Astrocyte (in vitro differentiated cells and primary cell): ENCODE measurements around the gene TRPM8. TPM values are rescaled to one million over a fixed set of nuclear protein-coding genes. Genes with fewer than 3 reads are reported as not detected.

Experiments used
- DNase-seq: peaks from one replicate; pipeline ENCODE4 v3.0.0-alpha.2; 2010; ENCODE audit warnings: low read depth
- FAIRE-seq: peaks from 2 replicates; lab custom pipeline; 2011; peaks lifted over from hg19 to GRCh38; lab: Jason Lieb, UNC
- H2AFZ ChIP-seq: 2 replicates; pipeline ENCODE4 v1.6.0; 2012; ENCODE audit warnings: low read depth, low read length, inconsistent platforms
- H3K27ac ChIP-seq: 2 replicates; pipeline ENCODE4 v1.5.1; 2011; ENCODE audit warnings: low read depth, low read length, inconsistent platforms
- H3K27me3 ChIP-seq: 2 replicates; pipeline ENCODE4 v1.6.0; 2011; ENCODE audit warnings: low read length, inconsistent platforms; ENCODE audit not compliant: insufficient read depth
- H3K36me3 ChIP-seq: 2 replicates; pipeline ENCODE4 v1.5.1; 2011; ENCODE audit warnings: low read length, inconsistent platforms; ENCODE audit not compliant: insufficient read depth
- H3K4me1 ChIP-seq: 2 replicates; pipeline ENCODE4 v1.5.1; 2011; ENCODE audit warnings: low read length, inconsistent platforms; ENCODE audit not compliant: insufficient read depth
- H3K4me2 ChIP-seq: 2 replicates; pipeline ENCODE4 v1.6.0; 2012; ENCODE audit warnings: low read length, inconsistent platforms
- H3K4me3 ChIP-seq: 2 replicates; pipeline ENCODE4 v1.5.1; 2011; ENCODE audit warnings: low read depth, mild to moderate bottlenecking, low read length, inconsistent platforms; ENCODE audit not compliant: insufficient read depth
- H3K79me2 ChIP-seq: 2 replicates; pipeline ENCODE4 v1.6.0; 2012; ENCODE audit warnings: mild to moderate bottlenecking, low read length, inconsistent platforms; ENCODE audit not compliant: insufficient read depth
- H3K9ac ChIP-seq: 2 replicates; pipeline ENCODE4 v1.6.0; 2012; ENCODE audit warnings: mild to moderate bottlenecking, low read length, inconsistent platforms
- H3K9me3 ChIP-seq: 2 replicates; pipeline ENCODE4 v1.5.1; 2012; ENCODE audit warnings: low read depth, mild to moderate bottlenecking, low read length, inconsistent platforms; ENCODE audit not compliant: insufficient read depth
- H4K20me1 ChIP-seq: 2 replicates; pipeline ENCODE4 v1.6.0; 2012; ENCODE audit warnings: low read length, inconsistent platforms; ENCODE audit not compliant: insufficient read depth
- H3K27ac Mint-ChIP-seq: one replicate; pipeline ENCODE4 v1.8.0; 2021; ENCODE audit warnings: mild to moderate bottlenecking, mixed read lengths; ENCODE audit not compliant: unreplicated experiment
- H3K27me3 Mint-ChIP-seq: one replicate; pipeline ENCODE4 v1.8.0; 2021; ENCODE audit warnings: low read depth, mixed read lengths; ENCODE audit not compliant: unreplicated experiment
- H3K36me3 Mint-ChIP-seq: one replicate; pipeline ENCODE4 v1.8.0; 2021; ENCODE audit warnings: low read depth, mixed read lengths; ENCODE audit not compliant: unreplicated experiment
- H3K4me1 Mint-ChIP-seq: one replicate; pipeline ENCODE4 v1.8.0; 2021; ENCODE audit warnings: low read depth, mixed read lengths; ENCODE audit not compliant: unreplicated experiment
- H3K4me3 Mint-ChIP-seq: one replicate; pipeline ENCODE4 v1.8.0; 2021; ENCODE audit warnings: mild to moderate bottlenecking, moderate library complexity, mixed read lengths; ENCODE audit not compliant: unreplicated experiment
- H3K9me3 Mint-ChIP-seq: one replicate; pipeline ENCODE4 v1.8.0; 2021; ENCODE audit warnings: mild to moderate bottlenecking, mixed read lengths; ENCODE audit not compliant: unreplicated experiment
- EZH2 ChIP-seq: IDR thresholded peaks from 2 replicates; pipeline ENCODE4 v1.6.1; 2012; ENCODE audit warnings: mild to moderate bottlenecking, low read length, inconsistent platforms; ENCODE audit not compliant: insufficient read depth
- total RNA-seq: library from RNA; stranded (reverse); gene quantifications from 2 replicates; pipeline ENCODE4 v1.2.1, GENCODE V29; 2021
- TF ChIP-seq, protein P1 (sequence below): IDR thresholded peaks from 2 replicates; pipeline ENCODE4 v1.5.1; 2011; ENCODE audit warnings: low read depth, mild to moderate bottlenecking, inconsistent platforms, low read length, moderate library complexity; ENCODE audit not compliant: insufficient read depth

The TRPM8 gene
- total RNA-seq, 1 donor from 2014 or later: 0.95 TPM

DNA sequence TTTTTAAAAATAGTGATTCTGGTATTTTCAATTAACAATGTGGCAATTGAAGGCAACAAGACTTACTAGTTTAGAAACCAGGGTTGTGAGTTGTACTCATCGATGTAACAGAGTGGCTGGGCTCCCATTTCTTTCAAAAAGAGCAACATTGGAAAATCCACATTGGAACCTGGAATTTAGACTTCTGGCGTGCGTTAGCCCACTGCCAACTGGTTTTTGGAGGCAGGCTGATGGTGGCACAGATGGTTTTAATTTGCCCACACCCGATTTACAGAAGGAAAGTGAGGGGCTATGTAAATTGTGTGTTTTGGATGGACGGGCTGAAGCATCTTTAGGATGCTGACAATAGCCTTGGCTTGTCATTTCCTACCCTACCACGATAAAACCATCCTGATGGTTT is 66.3 kb downstream of the TRPM8 start:
- H3K27ac Mint-ChIP-seq: peak overlapping the region; percentile 99
- H3K9me3 Mint-ChIP-seq: peaks cover 11% of the 10 kb centered on the region
- no peak overlapping the region for H3K9ac ChIP-seq
- H3K27me3 Mint-ChIP-seq: no peaks in the 10 kb centered on the region
- H3K4me1 ChIP-seq: peaks cover 21% of the 10 kb centered on the region
- no peak overlapping the region for H3K4me2 ChIP-seq
- H4K20me1 ChIP-seq: no peaks in the 10 kb centered on the region
- no peak overlapping the region for H3K4me3 ChIP-seq
- H3K4me1 Mint-ChIP-seq: peaks cover 35% of the 10 kb centered on the region
- no peak overlapping the region for H2AFZ ChIP-seq
- no peaks in the 10 kb centered on the region for H3K9me3 ChIP-seq
- DNase-seq: no peak
- TF ChIP-seq EZH2: no peak
- TF ChIP-seq, protein P1, sequence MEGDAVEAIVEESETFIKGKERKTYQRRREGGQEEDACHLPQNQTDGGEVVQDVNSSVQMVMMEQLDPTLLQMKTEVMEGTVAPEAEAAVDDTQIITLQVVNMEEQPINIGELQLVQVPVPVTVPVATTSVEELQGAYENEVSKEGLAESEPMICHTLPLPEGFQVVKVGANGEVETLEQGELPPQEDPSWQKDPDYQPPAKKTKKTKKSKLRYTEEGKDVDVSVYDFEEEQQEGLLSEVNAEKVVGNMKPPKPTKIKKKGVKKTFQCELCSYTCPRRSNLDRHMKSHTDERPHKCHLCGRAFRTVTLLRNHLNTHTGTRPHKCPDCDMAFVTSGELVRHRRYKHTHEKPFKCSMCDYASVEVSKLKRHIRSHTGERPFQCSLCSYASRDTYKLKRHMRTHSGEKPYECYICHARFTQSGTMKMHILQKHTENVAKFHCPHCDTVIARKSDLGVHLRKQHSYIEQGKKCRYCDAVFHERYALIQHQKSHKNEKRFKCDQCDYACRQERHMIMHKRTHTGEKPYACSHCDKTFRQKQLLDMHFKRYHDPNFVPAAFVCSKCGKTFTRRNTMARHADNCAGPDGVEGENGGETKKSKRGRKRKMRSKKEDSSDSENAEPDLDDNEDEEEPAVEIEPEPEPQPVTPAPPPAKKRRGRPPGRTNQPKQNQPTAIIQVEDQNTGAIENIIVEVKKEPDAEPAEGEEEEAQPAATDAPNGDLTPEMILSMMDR: no peak
- no peaks in the 10 kb centered on the region for H3K27me3 ChIP-seq
- peak overlapping the region; percentile 92 for H3K27ac ChIP-seq
- no peaks in the 10 kb centered on the region for H3K79me2 ChIP-seq
- FAIRE-seq: peak; percentile 52
- no peaks in the 10 kb centered on the region for H3K36me3 ChIP-seq
- peaks cover 2% of the 10 kb centered on the region for H3K36me3 Mint-ChIP-seq
- no peak overlapping the region for H3K4me3 Mint-ChIP-seq

DNA sequence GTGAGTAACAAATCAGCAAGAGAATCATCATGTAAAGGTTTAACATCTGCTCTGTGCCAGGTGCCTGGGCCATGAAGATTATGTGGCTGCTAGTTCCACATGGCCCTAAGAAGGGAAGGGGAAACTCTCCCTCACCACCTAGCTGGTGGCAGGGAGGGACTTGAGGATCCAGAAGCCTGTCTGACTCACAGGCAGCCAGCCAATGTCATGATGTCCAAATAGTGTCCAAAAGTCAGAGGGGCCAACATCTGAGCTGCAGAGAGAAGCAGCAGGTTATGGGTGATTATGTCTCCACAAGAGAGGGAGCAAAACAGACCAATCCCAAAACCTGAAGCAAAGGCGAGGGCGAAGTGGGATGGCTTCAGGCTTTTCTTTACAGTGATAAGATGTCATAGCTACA is 71.4 kb downstream of the TRPM8 start:
- peaks cover 1% of the 10 kb centered on the region for H3K4me1 Mint-ChIP-seq
- Histone ChIP-seq H3K36me3 (no peaks in the 10 kb centered on the region), H2AFZ (no peak overlapping the region), H3K79me2 (no peaks in the 10 kb centered on the region), H3K4me2 (no peak overlapping the region), H3K4me3 (no peak overlapping the region), H3K4me1 (peaks cover 13% of the 10 kb centered on the region), H3K27ac (no peak overlapping the region), H3K9me3 (no peaks in the 10 kb centered on the region), H3K27me3 (no peaks in the 10 kb centered on the region), H4K20me1 (no peaks in the 10 kb centered on the region), H3K9ac (no peak overlapping the region)
- no peaks in the 10 kb centered on the region for H3K27me3 Mint-ChIP-seq
- H3K9me3 Mint-ChIP-seq: peaks cover 10% of the 10 kb centered on the region
- H3K27ac Mint-ChIP-seq: no peak overlapping the region
- H3K36me3 Mint-ChIP-seq: no peaks in the 10 kb centered on the region
- DNase-seq (no peak), FAIRE-seq (no peak)
- TF ChIP-seq EZH2: no peak
- TF ChIP-seq, protein P1: no peak
- no peak overlapping the region for H3K4me3 Mint-ChIP-seq

DNA sequence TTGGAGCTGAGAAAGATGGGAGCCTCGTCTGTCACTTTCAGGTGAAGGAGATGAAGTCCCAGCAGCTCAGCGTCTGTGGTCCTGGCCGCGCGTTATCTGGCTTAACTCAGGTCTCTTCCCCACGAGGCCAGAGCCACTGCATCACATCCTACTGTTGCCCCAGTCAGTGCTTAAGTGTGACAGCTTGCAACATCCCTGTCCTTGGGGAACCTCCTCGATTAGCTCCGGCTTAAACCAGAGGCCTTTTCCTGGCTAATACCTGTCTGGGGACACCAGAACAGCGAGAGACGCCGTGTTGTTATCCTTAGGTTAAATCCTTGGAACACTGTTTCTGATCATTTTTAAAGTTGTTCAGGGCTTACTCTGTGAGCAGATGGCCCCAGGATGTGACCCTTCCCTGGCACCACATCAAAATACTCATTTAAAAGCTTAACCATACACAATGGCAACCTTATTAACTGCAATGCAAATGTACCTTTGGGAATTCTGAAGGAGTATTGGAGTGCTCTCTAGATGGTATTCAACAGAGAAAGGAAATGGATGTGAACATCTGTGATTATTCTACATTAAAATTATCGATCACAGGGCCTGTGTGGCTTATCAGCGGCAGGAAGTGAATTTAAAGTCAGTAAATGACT is 72.2 kb downstream of the TRPM8 start:
- H3K9ac ChIP-seq: no peak overlapping the region
- H4K20me1 ChIP-seq: no peaks in the 10 kb centered on the region
- Mint-ChIP-seq H3K4me1 (peaks cover 1% of the 10 kb centered on the region), H3K27ac (peak overlapping the region; percentile 11), H3K9me3 (peaks cover 5% of the 10 kb centered on the region), H3K27me3 (no peaks in the 10 kb centered on the region), H3K36me3 (no peaks in the 10 kb centered on the region), H3K4me3 (no peak overlapping the region)
- DNase-seq (no peak), FAIRE-seq (no peak)
- no peaks in the 10 kb centered on the region for H3K27me3 ChIP-seq
- no peak overlapping the region for H2AFZ ChIP-seq
- no peak overlapping the region for H3K4me2 ChIP-seq
- H3K9me3 ChIP-seq: no peaks in the 10 kb centered on the region
- TF ChIP-seq, protein P1: no peak
- H3K27ac ChIP-seq: no peak overlapping the region
- peaks cover 13% of the 10 kb centered on the region for H3K4me1 ChIP-seq
- no peak overlapping the region for H3K4me3 ChIP-seq
- H3K36me3 ChIP-seq: no peaks in the 10 kb centered on the region
- no peaks in the 10 kb centered on the region for H3K79me2 ChIP-seq
